AG10803 (cell line): ENCODE measurements around the gene SPTBN5.
"Not testable (repeated sequence)": the region's sequence is repeated elsewhere in the genome, so short reads cannot be mapped to it uniquely, and the experiment has no call there.

Experiments used
- DNase-seq: peaks from one replicate; pipeline ENCODE4 v3.0.0; 2010; ENCODE audit warnings: low read depth
- H3K4me3 ChIP-seq: 2 replicates; pipeline ENCODE4 v1.5.1; 2011; ENCODE audit warnings: mild to moderate bottlenecking, low read length, control low read depth
- CTCF ChIP-seq: conservative IDR thresholded peaks from 2 replicates; pipeline ENCODE4 v1.5.1; 2011; ENCODE audit warnings: mild to moderate bottlenecking, low read length, control low read depth, inconsistent platforms

SPTBN5 gene

GRCh38 chr15:41832208-41832607 is 61.6 kb downstream of the SPTBN5 start:
- no peak overlapping the region for H3K4me3 ChIP-seq
- no peak for DNase-seq
- no peak for TF ChIP-seq CTCF

GRCh38 chr15:41831291-41831690 is 62.6 kb downstream of the SPTBN5 start:
- peak; percentile 18 for DNase-seq
- not testable (repeated sequence) for H3K4me3 ChIP-seq

GRCh38 chr15:41829959-41830646 is 63.8 kb downstream of the SPTBN5 start:
- no peak for TF ChIP-seq CTCF
- DNase-seq = no peak
- no peak overlapping the region for H3K4me3 ChIP-seq

GRCh38 chr15:41828807-41829141 is 65.1 kb downstream of the SPTBN5 start:
- TF ChIP-seq CTCF = no peak
- peak overlapping the region; percentile 87 for H3K4me3 ChIP-seq
- peak; percentile 12 for DNase-seq

GRCh38 chr15:41827880-41828806 is 65.7 kb downstream of the SPTBN5 start, which contains the start of gene JMJD7:
JMJD7 (plus strand) TSS chr15:41828092; CDS start chr15:41828125, 33 bp downstream.
- peak; percentile 80 for DNase-seq
- no peak for TF ChIP-seq CTCF

GRCh38 chr15:41827290-41827879 is 66.5 kb downstream of the SPTBN5 start:
- H3K4me3 ChIP-seq = peak overlapping the region; percentile 63
- no peak for DNase-seq

More at GRCh38 chr15:41827880-41828806, 65.7 kb downstream of the SPTBN5 start, which contains the start of gene JMJD7:
- H3K4me3 ChIP-seq = peak within 1 kb of the TSS; percentile 87

More at GRCh38 chr15:41827290-41827879, 66.5 kb downstream of the SPTBN5 start:
- no peak for TF ChIP-seq CTCF
